Suprapubic skin (tissue), 4 donors: ENCODE data around the gene KIAA1328.

Experiments used
- CTCF ChIP-seq, 2 donors: fragments of 200-600 bp in 1 of 2; fragments of 450-650 bp in 1 of 2; sonication (generic) in 1 of 2; IDR thresholded peaks; one replicate each; pipeline ENCODE4 v1.5.1; 2016 to 2019; ENCODE audit warnings: antibody characterized with exemption in 2 of 2, mild to moderate bottlenecking in 1 of 2, moderate library complexity in 1 of 2
- EP300 ChIP-seq: sonication (generic); formaldehyde crosslinking; IDR thresholded peaks from one replicate; pipeline ENCODE4 v1.6.1; 2017; ENCODE audit warnings: antibody characterized with exemption
- POLR2A ChIP-seq, 2 donors: fragments of 450-650 bp; IDR thresholded peaks; one replicate each; pipeline ENCODE4 v1.6.1; 2017; ENCODE audit warnings: antibody characterized with exemption in 2 of 2, mild to moderate bottlenecking in 2 of 2, moderate library complexity in 2 of 2
- POLR2AphosphoS5 ChIP-seq, 3 donors: sonication (generic); formaldehyde crosslinking; IDR thresholded peaks; one replicate each; pipeline ENCODE4 v1.6.1; 2017; ENCODE audit warnings: antibody characterized with exemption in 3 of 3

GRCh38 chr18:37276111-37276890, 447.4 kb downstream of the KIAA1328 start:
- TF ChIP-seq CTCF (IDR thresholded peaks at IDR 0.05) (no peak), POLR2A (IDR thresholded peaks at IDR 0.05) (no peak), EP300 (no peak), POLR2AphosphoS5 (IDR thresholded peaks at IDR 0.05) (no peak)
